GM21825 (cell line): Measurements from ENCODE around the gene EDDM3A.

Source experiments
- ATAC-seq: cut with Tn5 transposase; IDR thresholded peaks from one replicate; pipeline ENCODE4 v1.9.1; 2021; ENCODE audit warnings: mild to moderate bottlenecking, moderate library complexity; ENCODE audit not compliant: unreplicated experiment

Gene EDDM3A

GRCh38 chr14:20782280-20782890 lies 36.7 kb downstream of the EDDM3A start:
- peak; percentile 60 for ATAC-seq

GRCh38 chr14:20787025-20787424 lies 41.3 kb downstream of the EDDM3A start:
- ATAC-seq, result no peak

- no peak for ATAC-seq
Observed at GRCh38 chr14:20789230-20789813, 43.6 kb downstream of the EDDM3A start.

GRCh38 chr14:20790464-20791116 lies 44.9 kb downstream of the EDDM3A start:
- ATAC-seq, result no peak

GRCh38 chr14:20791187-20791586 lies 45.5 kb downstream of the EDDM3A start:
- no peak for ATAC-seq

GRCh38 chr14:20791597-20791996 lies 45.9 kb downstream of the EDDM3A start:
- ATAC-seq, result no peak

GRCh38 chr14:20792556-20792955 lies 46.9 kb downstream of the EDDM3A start:
- ATAC-seq, result no peak

GRCh38 chr14:20794644-20795369 lies 49.1 kb downstream of the EDDM3A start:
- ATAC-seq, result no peak

GRCh38 chr14:20797164-20797563 lies 51.5 kb downstream of the EDDM3A start:
- ATAC-seq, result no peak
